GM18873 (cell line): Measurements from ENCODE around the gene PDXP.
"Not testable (repeated sequence)": the region's sequence is repeated elsewhere in the genome, so short reads cannot be mapped to it uniquely, and the experiment has no call there.

Experiments used
- ATAC-seq: cut with Tn5 transposase; IDR thresholded peaks from one replicate; pipeline ENCODE4 v1.9.1; 2021; ENCODE audit warnings: mild to moderate bottlenecking, moderate library complexity, moderate number of reproducible peaks; ENCODE audit not compliant: unreplicated experiment, low FRiP score

Gene PDXP

GRCh38 chr22:37641561-37641949, 17.0 kb upstream of the PDXP start:
- no peak for ATAC-seq

DNA sequence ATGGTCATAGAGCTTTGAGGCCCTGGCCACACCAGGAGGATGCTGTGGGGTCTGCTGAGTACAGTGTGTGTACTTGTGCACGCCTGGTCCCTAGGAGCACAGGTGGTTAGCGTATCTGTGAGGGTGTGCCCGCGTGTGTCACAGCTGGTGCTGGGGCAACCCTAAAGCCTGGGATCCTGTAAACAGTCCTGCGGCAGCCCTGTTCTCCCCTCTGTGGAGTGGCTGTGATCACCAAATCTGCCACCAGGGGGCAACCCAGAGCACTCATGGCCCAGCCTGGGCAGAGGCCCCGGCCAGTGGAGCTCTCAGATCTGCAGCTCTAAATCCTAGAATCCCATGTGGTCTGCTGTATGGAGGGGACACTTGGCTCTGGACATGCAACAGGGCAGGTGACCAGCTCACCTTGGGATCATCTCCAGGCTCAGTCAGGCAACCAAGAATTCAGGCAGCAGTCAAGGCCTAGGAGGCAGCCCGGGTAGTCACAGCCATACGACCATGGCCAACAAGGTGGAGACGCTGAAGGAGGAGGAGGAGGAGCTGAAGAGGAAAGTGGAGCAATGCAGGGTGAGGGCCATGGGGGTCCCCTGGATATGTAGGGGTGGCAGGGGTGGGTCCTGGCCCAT, 15.2 kb upstream of the PDXP start:
- ATAC-seq, result no peak

DNA sequence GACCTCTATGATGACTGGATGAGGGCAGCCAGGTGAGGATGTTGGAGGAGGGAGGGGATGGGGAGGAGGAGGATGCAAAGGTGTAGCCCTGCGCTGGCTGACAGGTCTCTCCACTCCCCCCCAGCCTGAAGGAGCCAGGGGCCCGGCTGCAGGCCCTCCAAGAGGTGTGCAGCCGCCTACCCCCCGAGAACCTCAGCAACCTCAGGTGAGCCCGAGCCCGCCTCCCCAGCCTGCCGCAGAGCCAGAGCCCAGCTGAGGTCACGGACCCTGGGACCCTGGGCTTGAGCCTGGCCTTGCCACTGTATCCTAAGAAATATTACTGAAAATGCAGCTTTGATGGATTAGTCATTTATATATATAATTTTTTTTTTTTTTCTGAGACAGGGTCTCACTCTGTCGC, 11.2 kb upstream of the PDXP start:
- ATAC-seq, result no peak

DNA sequence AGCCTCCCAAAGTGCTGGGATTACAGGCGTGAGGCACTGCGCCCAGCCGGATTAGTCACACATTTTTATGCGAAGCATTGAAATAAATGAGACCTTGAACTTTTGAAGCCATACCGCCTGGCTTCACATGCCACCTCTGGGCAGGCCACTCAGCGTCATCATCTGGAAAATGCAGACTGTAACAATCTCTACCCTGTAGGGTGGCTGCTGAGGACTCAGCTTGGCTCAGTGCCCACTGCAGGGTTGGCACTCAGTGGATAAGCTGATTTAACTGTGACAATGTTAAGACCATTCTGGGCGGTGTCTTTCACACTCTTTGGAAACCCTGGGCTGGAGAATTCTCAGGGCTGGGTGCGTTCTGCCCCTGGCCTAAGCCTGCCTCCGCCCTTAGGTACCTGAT, 10.6 kb upstream of the PDXP start:
- ATAC-seq, result no peak

DNA sequence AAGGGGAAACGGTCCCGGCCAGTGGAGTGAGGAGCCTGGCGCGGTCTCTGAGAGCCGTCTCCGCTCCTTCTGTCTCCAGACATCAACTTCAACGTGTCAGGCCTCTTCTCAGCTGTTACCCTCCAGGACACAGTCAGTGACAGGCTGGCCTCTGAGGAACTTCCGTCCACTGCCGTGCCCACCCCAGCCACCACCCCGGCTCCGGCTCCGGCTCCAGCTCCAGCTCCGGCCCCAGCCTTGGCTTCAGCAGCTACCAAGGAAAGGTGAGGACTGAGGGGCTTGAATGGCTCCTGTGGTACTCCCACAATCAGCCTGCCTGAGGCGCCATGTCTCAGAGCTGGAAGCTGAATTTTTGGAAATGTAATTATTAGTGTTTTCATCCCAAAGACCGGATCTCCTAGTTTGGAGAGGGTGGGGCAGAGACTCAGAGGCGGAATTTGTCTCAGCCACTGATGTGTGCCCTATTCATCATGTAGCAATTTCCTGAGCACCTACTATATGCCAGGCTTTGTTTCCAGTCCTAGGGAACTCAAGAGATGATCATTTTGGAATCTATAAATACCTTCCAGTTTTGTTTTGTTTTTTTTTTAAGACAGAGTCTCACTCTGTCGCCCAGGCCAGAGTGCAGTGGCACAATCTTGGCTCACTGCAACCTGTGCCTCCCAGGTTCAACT, 7.9 kb upstream of the PDXP start:
- no peak for ATAC-seq

GRCh38 chr22:37654563-37655251, 3.8 kb upstream of the PDXP start:
- ATAC-seq, result no peak

DNA sequence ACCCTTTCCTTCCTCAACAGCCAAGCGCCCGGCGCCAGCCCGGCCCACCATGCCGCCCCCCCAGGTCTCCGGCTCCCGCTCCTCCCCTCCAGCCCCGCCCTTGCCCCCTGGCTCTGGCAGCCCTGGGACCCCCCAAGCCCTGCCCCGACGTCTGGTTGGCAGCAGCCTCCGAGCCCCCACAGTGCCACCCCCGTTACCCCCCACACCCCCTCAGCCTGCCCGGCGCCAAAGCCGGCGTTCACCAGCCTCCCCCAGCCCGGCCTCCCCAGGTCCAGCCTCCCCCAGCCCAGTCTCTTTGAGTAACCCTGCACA, 3.3 kb upstream of the PDXP start:
- no peak for ATAC-seq

DNA sequence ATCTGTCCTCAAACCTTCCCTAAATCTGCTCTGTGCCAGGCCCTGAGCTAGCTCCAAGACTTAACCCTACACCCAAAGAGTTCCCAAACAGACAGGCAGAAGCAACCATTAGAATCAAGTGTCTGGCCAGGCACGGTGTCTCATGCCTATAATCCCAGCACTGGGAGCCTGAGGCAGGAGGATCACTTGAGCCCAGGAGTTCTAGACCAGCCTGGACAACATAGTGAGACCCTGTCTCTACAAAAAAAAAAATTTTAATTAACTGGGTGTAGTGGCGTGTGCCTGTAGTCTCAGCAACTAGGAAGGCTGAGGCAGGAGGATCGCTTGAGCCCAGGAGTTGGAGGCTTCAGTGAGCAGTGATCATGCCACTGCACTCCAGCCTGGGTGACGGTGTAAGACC, 1.9 kb upstream of the PDXP start:
- ATAC-seq, result not testable (repeated sequence)

DNA sequence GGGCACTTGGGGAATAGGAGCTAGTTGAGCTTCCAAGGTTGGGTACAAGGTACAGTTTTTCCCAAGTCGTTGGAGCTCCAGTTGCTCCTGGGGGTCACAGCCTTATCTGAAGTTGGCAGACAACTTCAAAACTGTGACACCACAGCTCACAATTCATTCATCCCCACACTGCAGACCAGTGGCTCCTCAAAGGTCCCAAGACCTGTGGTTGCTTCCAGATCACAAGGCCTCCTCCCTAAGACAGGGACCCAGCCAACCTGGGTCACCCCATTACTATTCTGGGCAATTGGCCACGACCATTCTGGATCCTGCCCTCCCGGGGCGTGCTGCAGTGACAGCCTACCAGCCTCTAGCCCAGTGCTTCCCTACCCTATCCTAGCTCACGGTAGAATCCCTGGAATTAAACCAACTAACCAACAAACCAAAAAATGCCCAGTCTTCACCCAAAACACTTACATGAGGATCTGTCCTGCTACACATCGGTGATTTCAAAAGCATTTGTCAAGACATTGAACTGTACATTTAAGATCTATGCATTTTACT, 862 bp upstream of the PDXP start:
- ATAC-seq, result no peak

GRCh38 chr22:37659066-37659896, 758 bp downstream of the PDXP start:
- no peak for ATAC-seq

- no peak for ATAC-seq
Measured at GRCh38 chr22:37659897-37660708, 1.6 kb downstream of the PDXP start.

- no peak for ATAC-seq
Measured at GRCh38 chr22:37660709-37661045, 2.2 kb downstream of the PDXP start.

- no peak for ATAC-seq
Measured at GRCh38 chr22:37661160-37661924, 2.8 kb downstream of the PDXP start.

- no peak for ATAC-seq
Measured at GRCh38 chr22:37662039-37662438, 3.5 kb downstream of the PDXP start.

DNA sequence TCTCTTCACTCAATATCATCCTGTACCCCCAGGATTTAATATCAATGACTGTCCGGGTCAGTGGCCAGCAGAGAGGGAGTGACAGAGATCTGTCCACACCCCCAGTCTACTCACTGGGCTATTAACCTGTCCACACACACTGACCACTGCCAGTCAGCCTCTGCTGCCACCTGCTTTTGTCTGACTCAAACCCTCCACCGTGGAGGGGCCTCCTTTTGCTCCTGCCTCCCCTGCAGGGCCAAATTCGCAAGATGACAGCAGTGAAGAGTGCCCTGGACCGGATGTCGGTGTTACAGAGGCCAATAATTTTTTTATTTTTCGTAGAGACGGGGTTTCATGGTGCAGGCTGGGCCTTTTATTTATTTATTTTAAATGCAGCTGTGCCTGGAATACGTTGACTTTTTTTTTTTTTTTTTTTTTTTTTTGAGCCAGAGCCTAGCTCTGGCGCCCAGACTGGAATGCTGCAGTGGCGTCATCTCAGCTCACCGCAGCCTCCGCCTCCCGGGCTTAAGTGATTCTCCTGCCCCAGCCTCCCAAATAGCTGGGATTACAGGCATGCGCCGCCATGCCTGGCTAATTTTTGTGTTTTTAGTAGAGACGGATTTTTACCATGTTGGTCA, 5.1 kb downstream of the PDXP start:
- no peak for ATAC-seq

- ATAC-seq, result no peak
Measured at GRCh38 chr22:37664249-37665101, 6.0 kb downstream of the PDXP start.

DNA sequence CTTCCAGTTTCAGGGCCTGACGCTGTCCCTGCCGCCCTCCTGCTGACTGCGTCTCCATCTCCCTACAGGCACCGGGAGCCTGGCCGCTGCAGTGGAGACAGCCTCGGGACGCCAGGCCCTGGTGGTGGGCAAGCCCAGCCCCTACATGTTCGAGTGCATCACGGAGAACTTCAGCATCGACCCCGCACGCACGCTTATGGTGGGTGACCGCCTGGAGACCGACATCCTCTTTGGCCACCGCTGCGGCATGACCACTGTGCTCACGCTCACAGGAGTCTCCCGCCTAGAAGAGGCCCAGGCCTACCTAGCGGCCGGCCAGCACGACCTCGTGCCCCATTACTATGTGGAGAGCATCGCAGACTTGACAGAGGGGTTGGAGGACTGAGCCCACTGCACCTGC, 7.0 kb downstream of the PDXP start:
- no peak for ATAC-seq

GRCh38 chr22:37669586-37669985, 11.1 kb downstream of the PDXP start:
- no peak for ATAC-seq
